ENCODE data around the gene CELF5.

Gene CELF5

GRCh38 chr19:3302755-3303154, 78.3 kb downstream of the CELF5 start:
- TF ChIP-seq CTCF (IDR thresholded peaks at IDR 0.05; ENCODE audit: low read depth, low read length), result no peak
- no peak overlapping the region for H3K4me3 ChIP-seq (ENCODE audit: low read depth, low read length)

- no peak overlapping the region for H3K4me3 ChIP-seq (ENCODE audit: low read depth, low read length)
These were observed 80.5 kb downstream of the CELF5 start for GRCh38 chr19:3304871-3305423.

GRCh38 chr19:3309724-3310123, 85.3 kb downstream of the CELF5 start:
- TF ChIP-seq CTCF (IDR thresholded peaks at IDR 0.05; ENCODE audit: low read depth, low read length), result no peak
- H3K4me3 ChIP-seq (ENCODE audit: low read depth, low read length), result no peak overlapping the region

More at GRCh38 chr19:3304871-3305423, 80.5 kb downstream of the CELF5 start:
- peak; percentile 87 for TF ChIP-seq CTCF (IDR thresholded peaks at IDR 0.05; ENCODE audit: low read depth, low read length)

- H3K4me3 ChIP-seq (ENCODE audit: low read depth, low read length), result no peak overlapping the region
- no peak for TF ChIP-seq CTCF (IDR thresholded peaks at IDR 0.05; ENCODE audit: low read depth, low read length)
These were observed 85.8 kb downstream of the CELF5 start for GRCh38 chr19:3310280-3310679.

- no peak overlapping the region for H3K4me3 ChIP-seq (ENCODE audit: low read depth, low read length)
- TF ChIP-seq CTCF (IDR thresholded peaks at IDR 0.05; ENCODE audit: low read depth, low read length), result no peak
These were observed 86.2 kb downstream of the CELF5 start for GRCh38 chr19:3310711-3311110.

- TF ChIP-seq CTCF (IDR thresholded peaks at IDR 0.05; ENCODE audit: low read depth, low read length), result no peak
These were observed 88.7 kb downstream of the CELF5 start for GRCh38 chr19:3313199-3313575.

GRCh38 chr19:3314962-3315675, 90.7 kb downstream of the CELF5 start:
- TF ChIP-seq CTCF (IDR thresholded peaks at IDR 0.05; ENCODE audit: low read depth, low read length), result no peak
- H3K4me3 ChIP-seq (ENCODE audit: low read depth, low read length), result no peak overlapping the region

More at GRCh38 chr19:3313199-3313575, 88.7 kb downstream of the CELF5 start:
- H3K4me3 ChIP-seq (ENCODE audit: low read depth, low read length), result no peak overlapping the region

Measured in WI38 (cell line).